ENCODE results near the gene SH3RF1. TPM values are rescaled to one million over a fixed set of nuclear protein-coding genes. Genes with fewer than 3 reads are reported as not detected.
A peak's percentile ranks its signal among the peaks of the same experiment; 100 is the strongest.
"Not testable (repeated sequence)": the region's sequence is repeated elsewhere in the genome, so short reads cannot be mapped to it uniquely, and the experiment has no call there.

The SH3RF1 gene
- total RNA-seq, 1 donor from 2014 or later = 8.8 TPM

- ATAC-seq = no peak
- no peak for DNase-seq (ENCODE audit: missing footprints)
- intact Hi-C loops (cut with DNase I) = no loop called here
These were observed 11.8 kb upstream of the SH3RF1 start for GRCh38 chr4:169282429-169283113.

DNA sequence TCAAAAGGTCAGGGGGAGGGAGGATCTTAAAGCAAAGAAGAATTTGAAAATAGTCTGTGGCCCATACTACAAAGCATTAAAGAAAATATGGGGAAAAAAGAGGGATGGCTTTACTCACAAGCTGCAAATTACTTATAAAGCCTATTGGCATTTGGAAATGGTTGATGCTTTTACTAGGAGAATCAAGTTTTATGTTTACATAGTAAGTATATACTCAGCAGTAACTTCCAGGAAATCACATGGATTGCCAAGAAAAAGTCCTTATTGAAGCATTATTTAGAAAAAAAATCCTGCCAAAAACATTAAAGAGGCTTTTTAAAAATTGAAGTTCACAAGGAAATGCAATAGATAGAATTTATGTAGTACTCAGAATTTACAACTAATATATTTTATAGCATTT lies 8.4 kb upstream of the SH3RF1 start:
- intact Hi-C loops (cut with DNase I) = loop anchor here (10.0 kb wide), 1 partner anchor 126 kb away; no protein-coding TSS in a partner anchor
- ATAC-seq = no peak
- no peak for DNase-seq (ENCODE audit: missing footprints)

DNA sequence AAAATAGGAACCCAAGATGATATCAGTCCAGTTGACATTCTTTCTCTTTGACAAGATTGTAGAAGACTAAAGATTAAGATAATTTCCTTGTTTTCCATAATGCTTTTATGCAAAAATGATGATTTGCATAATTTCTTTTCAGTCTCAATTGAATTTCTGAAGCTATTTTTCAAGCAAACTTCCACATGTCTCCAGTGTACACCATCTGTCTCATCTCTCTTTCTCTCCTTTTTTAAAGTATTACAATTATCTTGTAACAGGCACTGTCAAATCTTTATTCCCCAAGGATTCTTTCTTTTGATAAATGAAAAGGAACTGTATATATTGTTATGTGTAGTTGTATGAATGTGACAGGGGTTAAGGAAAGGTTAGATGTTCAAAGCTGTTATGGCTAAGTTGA lies 7.9 kb upstream of the SH3RF1 start:
- DNase-seq (ENCODE audit: missing footprints) (no peak), ATAC-seq (no peak)
- intact Hi-C loops (cut with DNase I) = loop anchor here (10.0 kb wide), 1 partner anchor 126 kb away; no protein-coding TSS in a partner anchor

GRCh38 chr4:169277838-169278237 lies 7.1 kb upstream of the SH3RF1 start:
- intact Hi-C loops (cut with DNase I) = loop anchor here (10.0 kb wide), 1 partner anchor 127 kb away; no protein-coding TSS in a partner anchor
- not testable (repeated sequence) for ATAC-seq; DNase-seq (ENCODE audit: missing footprints)

DNA sequence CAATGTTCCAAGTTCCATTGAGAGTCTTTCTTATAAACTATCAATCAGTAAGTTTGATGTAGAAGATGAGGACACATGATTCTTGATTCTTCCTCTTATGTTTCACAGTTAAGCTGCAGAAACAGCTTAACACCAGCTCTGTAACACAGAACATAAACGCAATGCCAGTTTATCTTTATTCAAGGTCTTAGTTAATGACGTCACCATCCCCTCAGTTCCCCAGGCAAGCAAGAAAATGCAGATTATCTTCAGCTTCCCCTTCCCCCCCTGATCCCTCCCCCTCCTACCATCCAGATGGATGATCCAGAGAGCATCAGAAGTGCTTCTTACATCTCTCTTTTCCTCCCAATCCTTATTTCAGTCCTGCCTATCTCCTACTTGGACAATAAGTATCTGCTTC lies 4.4 kb upstream of the SH3RF1 start:
- intact Hi-C loops (cut with DNase I) = loop anchor here (10.0 kb wide), 1 partner anchor 130 kb away; no protein-coding TSS in a partner anchor
- DNase-seq (ENCODE audit: missing footprints) (no peak), ATAC-seq (no peak)

- intact Hi-C loops (cut with DNase I) = loop anchor here (5.0 to 10.0 kb wide), 5 partner anchors 38 to 262 kb away; partner anchors contain the start of gene CBR4
- DNase-seq (ENCODE audit: missing footprints) = no peak
- no peak for ATAC-seq
These were observed 3.3 kb upstream of the SH3RF1 start for GRCh38 chr4:169274033-169274432.

DNA sequence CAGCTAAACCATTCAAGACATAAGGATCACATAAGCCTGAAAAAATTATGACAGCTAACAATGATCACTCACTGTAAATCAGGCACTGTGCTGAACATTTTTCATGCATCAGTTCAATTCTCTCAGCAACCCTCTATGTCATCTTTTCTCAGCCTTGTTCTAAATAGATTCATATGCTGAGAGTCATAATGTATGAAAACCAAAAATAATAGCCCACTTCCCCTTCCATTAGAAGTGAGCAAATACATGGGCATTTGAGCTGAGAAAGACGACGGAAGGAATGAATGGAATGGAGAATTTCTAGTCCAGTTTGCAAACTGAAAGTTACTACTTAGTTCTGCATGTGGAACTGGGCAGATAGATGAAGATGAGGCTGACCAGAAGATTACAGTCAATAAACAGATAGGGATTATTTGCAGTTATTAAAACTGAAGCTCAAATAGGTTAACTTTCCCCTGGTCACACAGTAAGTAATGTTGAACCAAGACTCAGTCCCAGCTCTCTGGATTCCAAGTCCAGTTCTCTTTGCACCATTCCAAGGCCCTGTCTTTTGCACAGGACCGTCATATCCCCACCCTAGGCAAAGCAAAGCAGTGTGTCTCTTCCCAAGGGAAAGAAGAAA lies 1.6 kb upstream of the SH3RF1 start:
- no peak for ATAC-seq
- no peak for DNase-seq (ENCODE audit: missing footprints)
- intact Hi-C loops (cut with DNase I) = loop anchor here (5.0 to 10.0 kb wide), 5 partner anchors 40 to 260 kb away; partner anchors contain the start of gene CBR4

- no peak for ATAC-seq
These were observed 894 bp upstream of the SH3RF1 start for GRCh38 chr4:169271692-169272007.

DNA sequence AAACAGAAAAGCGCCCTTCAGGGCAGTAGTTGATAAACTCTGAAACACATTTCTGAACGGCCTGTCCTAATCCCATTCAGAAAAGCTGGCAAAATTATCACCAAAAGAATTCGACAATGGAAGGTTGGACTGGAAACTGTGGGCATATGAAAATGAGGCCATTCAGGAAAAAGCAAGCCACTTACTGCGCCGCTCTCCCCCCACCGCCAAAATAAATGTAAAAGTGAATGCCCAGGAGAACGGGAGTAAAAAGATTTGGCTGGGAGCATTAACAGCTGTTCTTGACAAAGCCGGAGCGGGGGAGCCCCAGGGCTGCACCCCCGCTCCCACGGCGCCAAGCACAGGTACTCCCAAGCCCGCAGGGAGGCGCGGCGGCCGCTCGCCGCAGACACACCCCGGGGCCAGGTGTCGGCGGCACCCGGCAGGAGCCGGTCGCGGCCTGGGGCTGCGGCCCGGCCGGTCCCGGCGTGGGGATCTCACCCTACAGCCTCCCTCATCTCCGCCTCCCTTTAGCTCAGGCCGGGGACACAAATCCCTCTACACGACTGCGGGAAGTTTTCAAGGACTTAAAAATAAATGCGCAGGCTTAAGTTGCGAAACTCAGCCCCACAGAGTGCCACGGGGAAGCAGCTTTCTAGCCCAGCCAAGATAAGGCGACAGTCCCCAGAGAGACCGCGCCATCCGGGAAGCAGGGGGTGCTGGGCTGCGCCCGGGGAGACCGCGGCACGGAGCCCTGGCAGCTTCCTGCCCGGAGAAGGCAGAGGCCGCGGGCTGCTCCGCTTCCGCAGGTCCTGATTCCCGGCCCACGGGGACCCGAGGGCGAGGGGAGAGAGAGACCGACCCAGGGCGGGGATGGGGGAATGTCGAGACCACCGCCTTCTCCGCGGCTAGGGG lies 593 bp downstream of the SH3RF1 start:
- intact Hi-C loops (cut with DNase I) = loop anchor here (5.0 to 10.0 kb wide), 5 partner anchors 42 to 258 kb away; partner anchors contain the start of gene CBR4
- DNase-seq (ENCODE audit: missing footprints) (peak; percentile 84), ATAC-seq (peak; percentile 83)

More at GRCh38 chr4:169271692-169272007, 894 bp upstream of the SH3RF1 start:
- DNase-seq (ENCODE audit: missing footprints) = no peak
- intact Hi-C loops (cut with DNase I) = loop anchor here (5.0 to 10.0 kb wide), 5 partner anchors 41 to 259 kb away; partner anchors contain the start of gene CBR4

DNA sequence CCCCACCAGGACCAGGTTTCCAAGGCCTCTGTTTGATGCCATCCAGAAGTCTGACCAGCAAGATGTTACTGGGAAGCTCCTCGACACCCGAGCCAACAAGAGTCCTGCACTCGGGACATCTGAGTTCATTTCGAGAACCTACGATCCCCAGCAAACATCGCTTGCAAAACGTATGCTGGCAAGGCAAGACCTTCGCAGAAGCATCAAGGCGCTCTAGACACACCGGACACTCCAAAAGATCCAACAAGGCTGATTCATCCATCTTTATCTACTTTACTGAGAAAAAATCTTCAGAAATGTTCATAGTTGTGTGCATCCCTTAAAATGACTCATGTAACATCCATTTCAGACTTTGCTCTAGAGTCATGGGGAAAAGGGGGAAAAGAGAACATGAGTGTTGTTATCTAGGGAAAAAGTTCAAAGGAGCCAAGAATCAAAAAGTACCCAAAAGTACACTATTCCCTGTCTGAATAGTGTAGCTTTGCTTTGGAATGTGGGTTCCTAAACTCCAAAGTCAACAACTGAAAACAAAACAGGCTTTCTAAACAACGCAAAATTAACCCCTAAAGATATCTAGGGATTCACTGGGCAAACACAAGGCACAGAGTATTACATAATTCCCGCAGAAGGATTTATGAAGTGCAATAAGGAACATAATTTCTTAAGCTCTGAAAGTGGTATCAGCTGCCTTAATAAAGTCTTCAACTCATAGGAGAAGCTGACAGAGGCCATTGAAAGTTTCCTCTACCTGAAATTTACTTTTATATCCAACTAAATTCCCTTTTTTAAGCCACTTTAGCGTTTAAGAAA lies 1.6 kb downstream of the SH3RF1 start:
- ATAC-seq (no peak), DNase-seq (ENCODE audit: missing footprints) (no peak)
- intact Hi-C loops (cut with DNase I) = no loop called here

GRCh38 chr4:169267070-169267469 lies 3.7 kb downstream of the SH3RF1 start:
- intact Hi-C loops (cut with DNase I) = no loop called here
- DNase-seq (ENCODE audit: missing footprints) (no peak), ATAC-seq (no peak)

GRCh38 chr4:169266661-169267060 lies 4.1 kb downstream of the SH3RF1 start:
- DNase-seq (ENCODE audit: missing footprints) (no peak), ATAC-seq (no peak)
- intact Hi-C loops (cut with DNase I) = no loop called here

- ATAC-seq (no peak), DNase-seq (ENCODE audit: missing footprints) (no peak)
- intact Hi-C loops (cut with DNase I) = no loop called here
These were observed 4.7 kb downstream of the SH3RF1 start for GRCh38 chr4:169266081-169266480.

DNA sequence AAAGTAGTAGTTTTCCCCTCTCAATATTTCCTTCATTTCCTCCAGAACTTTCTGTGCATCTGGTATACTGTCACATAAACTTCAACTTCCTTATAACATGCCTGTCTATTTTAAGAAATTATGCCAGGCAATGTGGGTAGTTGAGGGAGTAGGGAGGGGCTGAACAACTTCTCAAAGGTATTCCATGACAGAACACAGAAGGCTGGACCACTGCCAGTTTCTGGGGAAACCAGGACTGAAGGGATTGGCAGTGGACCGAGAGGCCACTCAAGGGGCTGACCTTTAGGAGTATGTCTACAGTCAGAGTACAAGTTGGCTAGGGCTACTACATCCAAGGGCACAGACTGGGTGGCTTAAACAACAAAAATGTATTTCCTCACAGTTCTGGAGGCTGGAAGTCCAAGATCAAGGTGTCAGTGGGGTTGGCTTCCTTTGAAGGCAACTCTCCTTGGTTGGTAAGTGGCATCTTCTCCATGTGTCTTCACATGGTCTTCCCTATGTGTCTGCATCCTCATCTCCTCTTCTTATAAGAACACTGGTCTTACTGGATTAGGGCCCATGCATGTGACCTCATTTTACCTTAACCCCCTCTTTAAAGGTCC lies 6.9 kb downstream of the SH3RF1 start:
- DNase-seq (ENCODE audit: missing footprints) = no peak
- intact Hi-C loops (cut with DNase I) = no loop called here
- peak; percentile 50 for ATAC-seq

GRCh38 chr4:169260217-169260866 lies 10.4 kb downstream of the SH3RF1 start:
- no peak for DNase-seq (ENCODE audit: missing footprints)
- intact Hi-C loops (cut with DNase I) = no loop called here
- no peak for ATAC-seq

DNA sequence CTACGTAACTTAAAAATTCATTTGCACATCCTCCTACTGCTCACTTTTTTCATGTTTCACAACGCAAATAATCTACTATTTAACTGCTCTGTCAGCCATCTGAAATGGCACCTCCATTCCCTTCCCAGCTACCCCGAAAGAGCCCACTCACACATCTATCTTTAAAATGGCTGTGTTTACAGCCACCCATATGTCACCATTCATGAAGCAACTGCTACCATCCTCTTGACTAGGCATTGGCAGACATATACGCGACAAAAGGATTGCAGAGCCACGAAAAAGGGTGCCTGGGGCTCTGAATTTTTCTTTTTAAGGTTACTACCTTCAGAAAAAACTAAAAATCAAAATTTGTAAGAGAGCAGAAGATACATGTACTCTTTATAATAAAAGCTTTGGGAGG lies 11.5 kb downstream of the SH3RF1 start:
- DNase-seq (ENCODE audit: missing footprints) = no peak
- intact Hi-C loops (cut with DNase I) = no loop called here
- no peak for ATAC-seq

DNA sequence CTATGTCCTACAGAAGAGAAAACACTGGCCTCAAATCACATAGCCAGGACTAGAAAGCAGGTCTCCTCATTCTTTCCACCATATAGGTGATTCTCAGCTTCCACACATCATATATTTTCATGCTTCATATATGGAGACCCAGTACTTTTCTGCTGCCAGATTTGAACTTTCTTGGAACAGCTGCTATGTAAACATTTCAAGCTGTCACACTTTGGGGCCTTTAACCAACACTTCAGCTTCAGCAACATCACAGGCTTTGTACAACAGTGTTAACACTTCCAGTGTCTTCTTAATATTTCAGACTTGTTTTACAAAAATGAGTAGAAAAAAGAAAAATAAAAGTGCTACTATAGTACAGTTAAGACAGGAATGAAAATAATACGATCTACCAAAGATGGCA lies 12.6 kb downstream of the SH3RF1 start:
- ATAC-seq = no peak
- intact Hi-C loops (cut with DNase I) = no loop called here
- no peak for DNase-seq (ENCODE audit: missing footprints)
